NOMO-1 (cell line): ENCODE results near the gene CCT8.

ENCODE experiments used
- DNase-seq, 2 experiments: peaks; one replicate each; lab custom pipeline; 2025; ENCODE audit not compliant: unreplicated experiment in 2 of 2; lab: John Stamatoyannopoulos, UW

The CCT8 gene

GRCh38 chr21:29073222-29074006, at the start of gene CCT8:
TSS of gene CCT8 (minus strand) at chr21:29073648. CDS start at chr21:29073590, 58 bp downstream.
- DNase-seq, result peak; percentile 99

GRCh38 chr21:29121759-29122158, 48.3 kb upstream of the CCT8 start:
- DNase-seq, result no peak

GRCh38 chr21:29117372-29117955, 44.0 kb upstream of the CCT8 start:
- no peak for DNase-seq

GRCh38 chr21:29115899-29116298, 42.5 kb upstream of the CCT8 start:
- no peak for DNase-seq

GRCh38 chr21:29114765-29115500, 41.5 kb upstream of the CCT8 start:
- DNase-seq, result no peak

- no peak for DNase-seq
These were observed 31.8 kb upstream of the CCT8 start for GRCh38 chr21:29105218-29105617.

GRCh38 chr21:29104239-29104708, 30.8 kb upstream of the CCT8 start:
- DNase-seq, result no peak

GRCh38 chr21:29102791-29103257, 29.4 kb upstream of the CCT8 start:
- DNase-seq, result no peak

- no peak for DNase-seq
These were observed 24.7 kb upstream of the CCT8 start for GRCh38 chr21:29098156-29098555.

GRCh38 chr21:29096218-29097015, 23.0 kb upstream of the CCT8 start:
- DNase-seq, result peak in 1 of 2 experiments; percentile 33

- no peak for DNase-seq
These were observed 18.9 kb upstream of the CCT8 start for GRCh38 chr21:29092102-29092959.

GRCh38 chr21:29091033-29091432, 17.6 kb upstream of the CCT8 start:
- DNase-seq, result no peak

GRCh38 chr21:29085106-29085752, 11.8 kb upstream of the CCT8 start:
- DNase-seq, result no peak

GRCh38 chr21:29084372-29084771, 10.9 kb upstream of the CCT8 start:
- DNase-seq, result no peak

GRCh38 chr21:29083306-29083705, 9.9 kb upstream of the CCT8 start:
- DNase-seq, result no peak

GRCh38 chr21:29082046-29082815, 8.8 kb upstream of the CCT8 start:
- no peak for DNase-seq

GRCh38 chr21:29080454-29080941, 7.0 kb upstream of the CCT8 start:
- no peak for DNase-seq
